Type B pancreatic cell (in vitro differentiated cells): ENCODE measurements around the gene ADSL. TPM values are rescaled to one million over a fixed set of nuclear protein-coding genes. Genes with fewer than 3 reads are reported as not detected.

Experiments used
- DNase-seq: peaks from one replicate; pipeline ENCODE4 v3.0.0; 2021; ENCODE audit warnings: mixed read lengths; ENCODE audit not compliant: unreplicated experiment; ENCODE audit errors: extremely low spot score
- H3K27ac Mint-ChIP-seq: 2 replicates; pipeline ENCODE4 v1.8.0; 2021; ENCODE audit warnings: mild to moderate bottlenecking, mixed read lengths
- H3K27me3 Mint-ChIP-seq: 2 replicates; pipeline ENCODE4 v1.8.0; 2021; ENCODE audit warnings: mixed read lengths
- H3K36me3 Mint-ChIP-seq: 2 replicates; pipeline ENCODE4 v1.8.0; 2021; ENCODE audit warnings: mixed read lengths
- H3K4me1 Mint-ChIP-seq: one replicate; pipeline ENCODE4 v1.8.0; 2021; ENCODE audit warnings: mixed read lengths; ENCODE audit not compliant: unreplicated experiment
- H3K4me3 Mint-ChIP-seq: 2 replicates; pipeline ENCODE4 v1.8.0; 2021; ENCODE audit warnings: mild to moderate bottlenecking, mixed read lengths
- H3K9me3 Mint-ChIP-seq: 2 replicates; pipeline ENCODE4 v1.8.0; 2021; ENCODE audit warnings: mixed read lengths
- CTCF ChIP-seq: fragments of 200-600 bp; sonication (generic); conservative IDR thresholded peaks from 2 replicates; pipeline ENCODE4 v1.5.0; 2021; ENCODE audit warnings: antibody characterized with exemption, mild to moderate bottlenecking
- total RNA-seq: library from RNA; stranded (reverse); gene quantifications from 2 replicates; pipeline ENCODE4 v1.2.1, GENCODE V29; 2021; ENCODE audit warnings: low replicate concordance

ADSL gene
- total RNA-seq, 1 donor from 2014 or later, result 82.8 TPM

GRCh38 chr22:40396882-40397281 is 50.6 kb downstream of the ADSL start:
- H3K27ac Mint-ChIP-seq, result peak overlapping the region; percentile 92
- H3K27me3 Mint-ChIP-seq, result no peaks in the 10 kb centered on the region
- H3K4me3 Mint-ChIP-seq, result peak overlapping the region; percentile 78
- H3K4me1 Mint-ChIP-seq, result peaks cover 28% of the 10 kb centered on the region
- peaks cover 18% of the 10 kb centered on the region for H3K36me3 Mint-ChIP-seq
- TF ChIP-seq CTCF, result no peak
- no peaks in the 10 kb centered on the region for H3K9me3 Mint-ChIP-seq
- no peak for DNase-seq

- H3K36me3 Mint-ChIP-seq, result peaks cover 21% of the 10 kb centered on the region
- H3K4me3 Mint-ChIP-seq, result peak overlapping the region; percentile 62
- H3K4me1 Mint-ChIP-seq, result peaks cover 23% of the 10 kb centered on the region
- H3K9me3 Mint-ChIP-seq, result no peaks in the 10 kb centered on the region
- no peaks in the 10 kb centered on the region for H3K27me3 Mint-ChIP-seq
- DNase-seq, result no peak
- H3K27ac Mint-ChIP-seq, result peak overlapping the region; percentile 92
- TF ChIP-seq CTCF, result no peak
These were observed 51.1 kb downstream of the ADSL start for GRCh38 chr22:40397396-40397795.

- no peaks in the 10 kb centered on the region for H3K27me3 Mint-ChIP-seq
- TF ChIP-seq CTCF, result no peak
- H3K9me3 Mint-ChIP-seq, result no peaks in the 10 kb centered on the region
- peaks cover 18% of the 10 kb centered on the region for H3K4me1 Mint-ChIP-seq
- H3K27ac Mint-ChIP-seq, result peak overlapping the region; percentile 84
- H3K36me3 Mint-ChIP-seq, result peaks cover 21% of the 10 kb centered on the region
- H3K4me3 Mint-ChIP-seq, result no peak overlapping the region
- DNase-seq, result no peak
These were observed 53.3 kb downstream of the ADSL start for GRCh38 chr22:40399621-40400020.

GRCh38 chr22:40400159-40400558 is 53.9 kb downstream of the ADSL start:
- H3K27me3 Mint-ChIP-seq, result no peaks in the 10 kb centered on the region
- peak overlapping the region; percentile 84 for H3K27ac Mint-ChIP-seq
- peaks cover 21% of the 10 kb centered on the region for H3K36me3 Mint-ChIP-seq
- H3K4me1 Mint-ChIP-seq, result peaks cover 18% of the 10 kb centered on the region
- H3K4me3 Mint-ChIP-seq, result no peak overlapping the region
- no peak for TF ChIP-seq CTCF
- H3K9me3 Mint-ChIP-seq, result no peaks in the 10 kb centered on the region
- no peak for DNase-seq

GRCh38 chr22:40401532-40401931 is 55.2 kb downstream of the ADSL start:
- no peak for TF ChIP-seq CTCF
- Mint-ChIP-seq H3K4me1 (peaks cover 10% of the 10 kb centered on the region), H3K36me3 (peaks cover 15% of the 10 kb centered on the region), H3K27ac (peak overlapping the region; percentile 41), H3K9me3 (no peaks in the 10 kb centered on the region), H3K27me3 (no peaks in the 10 kb centered on the region), H3K4me3 (no peak overlapping the region)
- no peak for DNase-seq

GRCh38 chr22:40401981-40402406 is 55.7 kb downstream of the ADSL start:
- peaks cover 11% of the 10 kb centered on the region for H3K36me3 Mint-ChIP-seq
- H3K27me3 Mint-ChIP-seq, result no peaks in the 10 kb centered on the region
- no peaks in the 10 kb centered on the region for H3K9me3 Mint-ChIP-seq
- H3K4me1 Mint-ChIP-seq, result peaks cover 6% of the 10 kb centered on the region
- no peak overlapping the region for H3K4me3 Mint-ChIP-seq
- DNase-seq, result no peak
- no peak for TF ChIP-seq CTCF
- H3K27ac Mint-ChIP-seq, result peak overlapping the region; percentile 41
